HepG2 (cell line): ENCODE results near the gene R3HCC1L.

Experiments used
- HOXA3 ChIP-seq: sonication (generic); formaldehyde crosslinking; IDR thresholded peaks from 2 replicates; pipeline ENCODE4 v1.5.0; 2020; ENCODE audit warnings: missing genetic modification reagents
- MZF1 ChIP-seq: sonication (generic); formaldehyde crosslinking; IDR thresholded peaks from 2 replicates; pipeline ENCODE4 v1.8.1; 2023; ENCODE audit warnings: mild to moderate bottlenecking, missing genetic modification reagents, borderline replicate concordance
- POLR2A ChIP-seq, 2 experiments: IDR thresholded peaks; 2 replicates each; pipeline ENCODE4 v1.6.1; 2011; ENCODE audit warnings: low read depth in 2 of 2, low read length in 2 of 2, mild to moderate bottlenecking in 1 of 2, moderate library complexity in 1 of 2; ENCODE audit not compliant: insufficient read depth in 1 of 2
- POLR2AphosphoS2 ChIP-seq: IDR thresholded peaks from 2 replicates; pipeline ENCODE4 v1.6.1; 2011; ENCODE audit warnings: low read depth, low read length, improper control_type of control experiment
- POLR2AphosphoS5 ChIP-seq: IDR thresholded peaks from 2 replicates; pipeline ENCODE4 v1.6.1; 2012; ENCODE audit warnings: low read depth, low read length
- SRY ChIP-seq: sonication (generic); formaldehyde crosslinking; IDR thresholded peaks from 2 replicates; pipeline ENCODE4 v1.8.0; 2022; ENCODE audit warnings: mild to moderate bottlenecking, missing genetic modification reagents
- YY1 ChIP-seq: IDR thresholded peaks from 2 replicates; pipeline ENCODE4 v1.6.1; 2011; ENCODE audit warnings: low read length, low read depth, moderate library complexity, mild to moderate bottlenecking; ENCODE audit not compliant: insufficient read depth, insufficient replicate concordance
- ZNF839 ChIP-seq: sonication (generic); formaldehyde crosslinking; IDR thresholded peaks from 2 replicates; pipeline ENCODE4 v1.4.0; 2020; ENCODE audit warnings: missing genetic modification reagents, mild to moderate bottlenecking, borderline replicate concordance
- ZSCAN29 ChIP-seq: sonication (generic); formaldehyde crosslinking; conservative IDR thresholded peaks from 2 replicates; pipeline ENCODE4 v1.4.0; 2020; ENCODE audit warnings: mild to moderate bottlenecking, missing genetic modification reagents
- TF ChIP-seq, protein P1 (sequence below), 2 experiments: IDR thresholded peaks; 2 replicates each; pipeline ENCODE4 v1.6.1; 2011 to 2012; ENCODE audit warnings: low read length in 2 of 2, borderline replicate concordance in 1 of 2, low read depth in 1 of 2, mild to moderate bottlenecking in 1 of 2, moderate library complexity in 1 of 2
- TF ChIP-seq, protein P2 (sequence below): sonication (generic); formaldehyde crosslinking; IDR thresholded peaks from 2 replicates; pipeline ENCODE4 v1.4.0; 2020; ENCODE audit warnings: missing genetic modification reagents

DNA sequence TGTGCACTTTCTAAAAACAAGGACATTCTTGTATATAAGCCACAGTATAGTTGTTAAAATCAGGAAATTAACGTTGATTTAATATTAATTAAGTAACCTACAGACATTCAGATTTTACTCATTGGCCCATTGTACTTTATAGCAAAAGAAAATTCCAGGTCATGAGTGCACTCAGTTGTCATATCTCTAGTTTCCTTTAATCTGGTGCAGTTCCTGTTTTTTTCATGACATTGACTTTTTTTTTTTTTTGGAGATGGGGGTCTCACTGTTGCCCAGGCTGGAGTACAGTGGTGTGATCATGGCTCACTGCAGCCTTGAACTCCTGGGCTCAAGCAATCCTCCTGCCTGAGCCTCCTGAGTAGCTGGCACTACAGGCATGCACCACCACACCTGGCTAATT is 24.1 kb downstream of the R3HCC1L start:
- no peak for TF ChIP-seq HOXA3
- TF ChIP-seq ZSCAN29 (CRISPR knock-in tag) = no peak
- TF ChIP-seq, protein P1, sequence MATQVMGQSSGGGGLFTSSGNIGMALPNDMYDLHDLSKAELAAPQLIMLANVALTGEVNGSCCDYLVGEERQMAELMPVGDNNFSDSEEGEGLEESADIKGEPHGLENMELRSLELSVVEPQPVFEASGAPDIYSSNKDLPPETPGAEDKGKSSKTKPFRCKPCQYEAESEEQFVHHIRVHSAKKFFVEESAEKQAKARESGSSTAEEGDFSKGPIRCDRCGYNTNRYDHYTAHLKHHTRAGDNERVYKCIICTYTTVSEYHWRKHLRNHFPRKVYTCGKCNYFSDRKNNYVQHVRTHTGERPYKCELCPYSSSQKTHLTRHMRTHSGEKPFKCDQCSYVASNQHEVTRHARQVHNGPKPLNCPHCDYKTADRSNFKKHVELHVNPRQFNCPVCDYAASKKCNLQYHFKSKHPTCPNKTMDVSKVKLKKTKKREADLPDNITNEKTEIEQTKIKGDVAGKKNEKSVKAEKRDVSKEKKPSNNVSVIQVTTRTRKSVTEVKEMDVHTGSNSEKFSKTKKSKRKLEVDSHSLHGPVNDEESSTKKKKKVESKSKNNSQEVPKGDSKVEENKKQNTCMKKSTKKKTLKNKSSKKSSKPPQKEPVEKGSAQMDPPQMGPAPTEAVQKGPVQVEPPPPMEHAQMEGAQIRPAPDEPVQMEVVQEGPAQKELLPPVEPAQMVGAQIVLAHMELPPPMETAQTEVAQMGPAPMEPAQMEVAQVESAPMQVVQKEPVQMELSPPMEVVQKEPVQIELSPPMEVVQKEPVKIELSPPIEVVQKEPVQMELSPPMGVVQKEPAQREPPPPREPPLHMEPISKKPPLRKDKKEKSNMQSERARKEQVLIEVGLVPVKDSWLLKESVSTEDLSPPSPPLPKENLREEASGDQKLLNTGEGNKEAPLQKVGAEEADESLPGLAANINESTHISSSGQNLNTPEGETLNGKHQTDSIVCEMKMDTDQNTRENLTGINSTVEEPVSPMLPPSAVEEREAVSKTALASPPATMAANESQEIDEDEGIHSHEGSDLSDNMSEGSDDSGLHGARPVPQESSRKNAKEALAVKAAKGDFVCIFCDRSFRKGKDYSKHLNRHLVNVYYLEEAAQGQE (IDR thresholded peaks at IDR 0.05; ENCODE audit: borderline replicate concordance in 1 of 2, low read depth in 1 of 2, low read length in 2 of 2) = no peak
- TF ChIP-seq SRY (CRISPR knock-in tag) = no peak
- TF ChIP-seq POLR2AphosphoS5 = no peak
- TF ChIP-seq YY1 = no peak
- no peak for TF ChIP-seq ZNF839 (CRISPR knock-in tag)
- TF ChIP-seq POLR2A (IDR thresholded peaks at IDR 0.05; ENCODE audit: insufficient read depth in 1 of 2, low read depth in 2 of 2, low read length in 2 of 2) = no peak
- no peak for TF ChIP-seq MZF1 (CRISPR knock-in tag)
- TF ChIP-seq, protein P2, sequence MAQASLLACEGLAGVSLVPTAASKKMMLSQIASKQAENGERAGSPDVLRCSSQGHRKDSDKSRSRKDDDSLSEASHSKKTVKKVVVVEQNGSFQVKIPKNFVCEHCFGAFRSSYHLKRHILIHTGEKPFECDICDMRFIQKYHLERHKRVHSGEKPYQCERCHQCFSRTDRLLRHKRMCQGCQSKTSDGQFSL (CRISPR knock-in tag) = no peak
- TF ChIP-seq POLR2AphosphoS2 = no peak
